NT2/D1 (cell line): ENCODE data around the gene SFXN2.
A peak's percentile ranks its signal among the peaks of the same experiment; 100 is the strongest.

ENCODE experiments used
- DNase-seq: peaks from one replicate; pipeline ENCODE4 v3.0.0-alpha.2; 2011; ENCODE audit warnings: low read depth, low spot score
- H3K27me3 ChIP-seq: 2 replicates; pipeline ENCODE4 v1.6.0; 2011; ENCODE audit warnings: mild to moderate bottlenecking; ENCODE audit not compliant: insufficient read length, insufficient read depth
- H3K36me3 ChIP-seq: 2 replicates; pipeline ENCODE4 v1.6.1; 2011; ENCODE audit warnings: mild to moderate bottlenecking, low read length, mixed read lengths; ENCODE audit not compliant: insufficient read depth, insufficient read length
- H3K4me1 ChIP-seq: 2 replicates; pipeline ENCODE4 v1.5.1; 2011; ENCODE audit not compliant: insufficient read depth, insufficient read length
- H3K4me3 ChIP-seq: 2 replicates; pipeline ENCODE4 v1.5.1; 2011; ENCODE audit warnings: low read depth; ENCODE audit not compliant: insufficient read length
- H3K9ac ChIP-seq: 2 replicates; pipeline ENCODE4 v1.6.0; 2011; ENCODE audit warnings: low read depth; ENCODE audit not compliant: insufficient read length
- H3K9me3 ChIP-seq: 2 replicates; pipeline ENCODE4 v1.5.1; 2011; ENCODE audit warnings: mild to moderate bottlenecking, low read length; ENCODE audit not compliant: insufficient read depth
- SUZ12 ChIP-seq: IDR thresholded peaks from 2 replicates; pipeline ENCODE4 v1.6.1; 2011; ENCODE audit not compliant: insufficient read length, insufficient read depth; ENCODE audit errors: extremely low read depth
- YY1 ChIP-seq: IDR thresholded peaks from 2 replicates; pipeline ENCODE4 v1.6.1; 2011; ENCODE audit not compliant: insufficient read length, insufficient read depth
- ZNF274 ChIP-seq: IDR thresholded peaks from 2 replicates; pipeline ENCODE4 v1.6.1; 2011; ENCODE audit warnings: mild to moderate bottlenecking, low read depth, low read length

Gene SFXN2

DNA sequence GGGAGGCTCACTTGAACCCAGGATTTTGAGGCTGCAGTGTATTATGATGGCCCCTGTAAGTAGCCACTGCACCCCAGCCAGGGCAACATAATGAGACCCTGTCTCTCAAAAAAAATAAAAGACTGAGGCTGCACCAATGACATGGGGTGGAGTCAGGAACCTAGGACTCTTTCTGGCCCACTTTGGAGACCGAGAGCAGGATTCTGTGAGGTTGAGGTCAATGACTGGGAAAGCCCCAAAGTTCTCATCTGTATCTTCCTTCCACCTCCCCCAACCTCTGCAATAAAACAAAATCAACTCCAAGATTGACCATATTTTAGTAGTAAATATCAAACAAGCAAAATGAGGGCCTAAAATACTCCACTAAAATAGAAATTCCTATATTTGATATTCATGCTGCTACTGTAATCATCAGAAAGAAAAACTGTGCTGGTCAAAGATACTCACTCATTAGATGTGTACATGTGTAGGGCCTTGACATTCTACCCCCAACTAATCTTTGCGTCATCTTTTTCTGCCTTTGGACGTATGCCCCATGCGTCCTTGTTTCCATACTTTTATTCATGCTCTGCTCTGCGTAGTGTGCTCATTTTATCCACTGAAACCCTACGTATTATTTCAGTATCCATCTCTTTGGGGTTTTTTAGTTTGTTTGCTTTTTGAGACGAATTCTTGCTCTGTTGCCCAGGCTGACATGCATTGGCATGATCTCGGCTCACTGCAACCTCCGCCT is 53.2 kb downstream of the SFXN2 start:
- H3K4me3 ChIP-seq: no peak overlapping the region
- no peak overlapping the region for H3K9ac ChIP-seq
- H3K36me3 ChIP-seq: no peaks in the 10 kb centered on the region
- TF ChIP-seq ZNF274 (no peak), SUZ12 (no peak), YY1 (no peak)
- H3K27me3 ChIP-seq: no peaks in the 10 kb centered on the region
- H3K9me3 ChIP-seq: no peaks in the 10 kb centered on the region
- DNase-seq: no peak
- peaks cover 4% of the 10 kb centered on the region for H3K4me1 ChIP-seq

DNA sequence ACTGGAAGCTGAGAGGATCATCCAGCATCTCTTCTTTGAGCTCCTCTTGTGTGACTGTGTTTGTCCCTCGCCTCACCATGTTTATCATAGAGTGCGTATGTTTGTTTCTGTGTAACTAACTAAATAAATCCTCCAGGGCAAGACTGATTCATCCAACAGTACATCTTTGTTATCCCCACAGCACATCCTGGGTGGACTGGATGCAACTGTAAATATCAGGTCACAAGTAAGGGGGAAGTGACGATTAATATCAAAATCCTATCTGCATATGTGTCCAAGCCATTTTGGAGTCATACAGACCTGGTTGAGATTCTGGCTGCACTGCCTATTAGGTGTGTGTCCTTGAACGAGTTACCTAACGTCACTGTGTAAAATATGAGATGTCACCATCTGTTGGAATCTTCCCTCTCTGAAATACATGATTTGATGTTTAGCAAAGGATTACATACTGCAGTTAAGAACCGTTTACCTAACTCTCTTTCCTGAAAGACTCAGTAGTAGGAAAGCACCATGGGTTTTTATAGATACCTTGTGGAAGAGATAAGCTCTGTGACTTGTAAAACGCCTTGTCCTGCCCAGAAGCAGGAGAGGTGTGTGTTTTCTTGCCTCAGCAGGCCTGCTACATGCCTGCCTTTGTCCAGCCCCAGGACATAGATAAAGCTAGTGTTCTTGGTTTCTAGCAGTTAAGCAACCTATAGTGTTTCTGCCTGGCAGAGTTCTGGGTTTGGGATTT is 55.1 kb downstream of the SFXN2 start:
- Histone ChIP-seq H3K27me3 (no peaks in the 10 kb centered on the region), H3K36me3 (no peaks in the 10 kb centered on the region), H3K4me3 (no peak overlapping the region), H3K4me1 (peaks cover 4% of the 10 kb centered on the region), H3K9ac (no peak overlapping the region), H3K9me3 (no peaks in the 10 kb centered on the region)
- DNase-seq: no peak
- TF ChIP-seq SUZ12 (no peak), ZNF274 (no peak), YY1 (no peak)

DNA sequence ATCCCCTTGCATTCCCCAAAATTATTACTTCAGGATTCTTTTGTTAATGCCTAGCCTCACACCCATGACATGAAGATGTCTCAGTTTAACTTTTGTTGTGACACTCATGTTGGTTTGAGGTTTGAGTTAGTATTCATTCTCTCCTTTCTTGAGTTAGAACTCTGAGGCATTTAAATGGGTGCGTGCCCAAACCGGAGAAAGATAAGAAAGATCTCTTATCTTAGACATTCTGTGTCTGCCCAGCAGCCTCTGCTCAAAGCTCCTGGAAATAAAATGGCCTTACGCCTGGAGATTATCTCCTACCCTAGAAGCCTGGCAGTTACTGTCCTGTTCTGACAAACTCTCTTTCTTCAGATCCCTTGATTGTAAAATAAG is 55.7 kb downstream of the SFXN2 start:
- no peaks in the 10 kb centered on the region for H3K9me3 ChIP-seq
- no peaks in the 10 kb centered on the region for H3K27me3 ChIP-seq
- H3K36me3 ChIP-seq: no peaks in the 10 kb centered on the region
- DNase-seq: no peak
- H3K4me1 ChIP-seq: peaks cover 4% of the 10 kb centered on the region
- no peak for TF ChIP-seq ZNF274
- no peak for TF ChIP-seq YY1
- no peak for TF ChIP-seq SUZ12
- no peak overlapping the region for H3K4me3 ChIP-seq
- H3K9ac ChIP-seq: no peak overlapping the region

DNA sequence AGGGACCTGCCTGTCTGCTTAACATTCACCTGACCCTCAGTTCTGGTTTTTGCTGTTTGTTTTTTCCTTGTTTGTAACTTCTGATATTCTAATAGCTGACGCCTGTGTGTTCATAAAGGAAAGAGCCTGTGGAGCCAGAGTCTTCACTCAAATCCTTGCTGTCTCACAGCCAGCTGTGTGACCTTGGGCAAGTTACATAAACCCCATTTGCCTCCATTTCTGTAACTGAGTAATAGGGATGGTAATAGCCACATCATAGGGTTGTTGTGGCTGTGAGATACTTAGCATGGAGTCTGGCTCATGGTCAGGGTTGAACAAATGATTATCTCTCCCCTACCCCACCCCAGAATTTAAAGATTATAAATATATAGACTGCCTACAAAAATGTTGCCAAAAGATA is 56.4 kb downstream of the SFXN2 start:
- Histone ChIP-seq H3K36me3 (no peaks in the 10 kb centered on the region), H3K9me3 (no peaks in the 10 kb centered on the region), H3K9ac (no peak overlapping the region), H3K4me1 (peaks cover 5% of the 10 kb centered on the region), H3K4me3 (no peak overlapping the region), H3K27me3 (no peaks in the 10 kb centered on the region)
- no peak for TF ChIP-seq YY1
- no peak for TF ChIP-seq ZNF274
- TF ChIP-seq SUZ12: no peak
- DNase-seq: no peak

DNA sequence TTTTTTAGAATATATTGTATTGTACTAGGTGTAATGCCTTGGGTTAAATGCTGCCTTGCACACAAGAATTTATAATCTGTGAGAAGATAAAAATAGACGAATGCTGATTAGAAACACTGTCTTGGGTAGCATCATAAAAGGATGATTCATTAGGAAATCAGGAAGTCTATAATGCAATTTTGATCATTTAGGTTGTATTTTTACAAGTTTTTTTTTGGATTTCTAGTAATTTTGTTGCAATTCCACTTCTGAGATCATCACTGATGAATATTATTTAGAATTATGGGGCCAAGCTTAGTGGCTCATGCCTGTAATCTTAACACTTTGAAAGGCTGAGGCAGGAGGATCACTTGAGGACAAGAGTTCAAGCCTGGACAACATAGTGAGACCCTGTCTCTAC is 58.9 kb downstream of the SFXN2 start:
- H3K27me3 ChIP-seq: no peaks in the 10 kb centered on the region

DNA sequence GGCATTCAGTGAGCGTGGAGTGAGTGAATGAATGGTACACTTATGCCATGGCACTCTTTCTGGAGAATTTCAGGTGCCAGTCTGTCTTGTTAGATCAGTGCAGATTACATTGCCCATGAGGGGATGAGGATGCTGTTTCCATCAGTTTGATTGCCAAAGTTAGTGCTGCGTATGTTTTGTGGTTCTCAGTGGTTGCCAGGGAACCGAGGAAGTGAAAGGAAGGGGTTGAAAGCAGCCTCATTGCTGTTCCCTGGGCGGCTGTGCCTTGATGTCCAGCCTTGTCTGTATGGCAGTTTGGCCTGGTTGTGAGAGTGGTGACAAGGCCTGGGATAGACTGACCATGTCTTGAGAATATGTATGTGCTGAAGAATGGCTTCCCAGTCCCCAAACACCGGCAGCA is 59.5 kb downstream of the SFXN2 start:
- Histone ChIP-seq H3K4me3 (no peak overlapping the region), H3K9ac (no peak overlapping the region), H3K36me3 (no peaks in the 10 kb centered on the region), H3K4me1 (peaks cover 12% of the 10 kb centered on the region), H3K9me3 (no peaks in the 10 kb centered on the region), H3K27me3 (no peaks in the 10 kb centered on the region)
- no peak for DNase-seq
- no peak for TF ChIP-seq YY1
- no peak for TF ChIP-seq ZNF274
- TF ChIP-seq SUZ12: no peak

More for the DNA sequence above, 58.9 kb downstream of the SFXN2 start:
- no peak overlapping the region for H3K9ac ChIP-seq
- no peak overlapping the region for H3K4me3 ChIP-seq
- no peaks in the 10 kb centered on the region for H3K9me3 ChIP-seq
- DNase-seq: no peak
- H3K36me3 ChIP-seq: no peaks in the 10 kb centered on the region
- H3K4me1 ChIP-seq: peaks cover 12% of the 10 kb centered on the region
- TF ChIP-seq YY1: no peak
- no peak for TF ChIP-seq SUZ12
- no peak for TF ChIP-seq ZNF274

DNA sequence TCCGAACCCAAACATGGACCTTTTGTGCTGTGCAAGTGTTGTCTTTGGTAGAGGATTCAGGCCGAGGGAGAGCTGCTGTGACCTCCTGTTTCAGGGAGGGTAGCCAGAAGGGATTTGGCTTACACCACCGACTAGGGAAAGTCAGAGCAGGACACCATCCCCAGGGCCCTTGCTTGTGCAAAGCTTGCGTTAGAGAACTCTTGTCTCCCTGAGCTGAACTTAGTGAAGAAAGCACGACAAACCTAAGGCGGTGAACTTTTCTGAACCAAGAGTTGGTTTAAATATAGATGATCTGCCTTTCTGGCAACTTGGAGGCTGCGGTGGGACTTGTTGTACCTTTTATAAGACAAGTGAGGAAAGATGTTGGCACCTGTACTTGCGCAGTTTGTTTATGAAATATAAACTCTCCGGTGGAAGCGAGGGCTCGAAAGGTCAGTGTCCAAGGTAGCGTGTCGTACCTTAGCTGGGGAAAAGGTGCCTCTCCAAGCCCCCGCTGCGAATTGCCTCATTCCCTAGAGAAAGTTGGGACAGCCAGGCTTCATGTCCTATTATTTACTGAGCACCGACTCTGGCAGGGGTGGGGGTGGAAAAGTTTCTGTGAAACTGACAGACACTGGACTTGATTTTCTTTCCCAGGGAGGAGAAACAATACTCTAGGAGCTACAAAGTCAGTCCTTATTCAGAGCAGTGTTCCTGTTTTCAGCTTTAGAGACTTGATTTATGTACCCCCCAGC is 60.9 kb downstream of the SFXN2 start:
- no peak for DNase-seq
- H3K4me1 ChIP-seq: peaks cover 15% of the 10 kb centered on the region
- no peak for TF ChIP-seq YY1
- TF ChIP-seq SUZ12: no peak
- TF ChIP-seq ZNF274: no peak
- peaks cover 6% of the 10 kb centered on the region for H3K36me3 ChIP-seq
- peak overlapping the region; percentile 68 for H3K9ac ChIP-seq
- no peaks in the 10 kb centered on the region for H3K9me3 ChIP-seq
- H3K4me3 ChIP-seq: peak overlapping the region; percentile 29
- H3K27me3 ChIP-seq: no peaks in the 10 kb centered on the region
